GM21390 (cell line): Measurements from ENCODE around the gene VKORC1.
"Not testable (repeated sequence)": the region's sequence is repeated elsewhere in the genome, so short reads cannot be mapped to it uniquely, and the experiment has no call there.

Source experiments
- ATAC-seq: cut with Tn5 transposase; IDR thresholded peaks from one replicate; pipeline ENCODE4 v1.9.1; 2021; ENCODE audit not compliant: unreplicated experiment

The VKORC1 gene

GRCh38 chr16:31107465-31107867 lies 12.9 kb upstream of the VKORC1 start:
- peak; percentile 53 for ATAC-seq

GRCh38 chr16:31106509-31107464 lies 12.2 kb upstream of the VKORC1 start:
- ATAC-seq, result no peak

GRCh38 chr16:31105677-31106213 lies 11.1 kb upstream of the VKORC1 start:
- ATAC-seq, result no peak

- not testable (repeated sequence) for ATAC-seq
These were observed 6.5 kb upstream of the VKORC1 start for GRCh38 chr16:31100876-31101641.

- ATAC-seq, result no peak
These were observed 5.5 kb upstream of the VKORC1 start for GRCh38 chr16:31099860-31100638.

GRCh38 chr16:31094088-31094423 lies 541 bp downstream of the VKORC1 start:
- ATAC-seq, result no peak

- ATAC-seq, result no peak
These were observed 1.4 kb downstream of the VKORC1 start for GRCh38 chr16:31093132-31093703.

- ATAC-seq, result no peak
These were observed 2.3 kb downstream of the VKORC1 start for GRCh38 chr16:31092330-31092729.

GRCh38 chr16:31090540-31090939 lies 4.1 kb downstream of the VKORC1 start:
- no peak for ATAC-seq

GRCh38 chr16:31089199-31089598 lies 5.4 kb downstream of the VKORC1 start:
- ATAC-seq, result no peak

GRCh38 chr16:31088459-31089183 lies 6.0 kb downstream of the VKORC1 start, which contains the start of gene PRSS53:
Gene PRSS53 (minus strand): TSS chr16:31088943. CDS start chr16:31088809, 134 bp downstream.
- no peak for ATAC-seq

GRCh38 chr16:31087971-31088370 lies 6.6 kb downstream of the VKORC1 start:
- no peak for ATAC-seq

- no peak for ATAC-seq
These were observed 7.1 kb downstream of the VKORC1 start for GRCh38 chr16:31087481-31087880.

- ATAC-seq, result no peak
These were observed 8.0 kb downstream of the VKORC1 start for GRCh38 chr16:31086629-31086906.

- ATAC-seq, result no peak
These were observed 8.5 kb downstream of the VKORC1 start for GRCh38 chr16:31085873-31086628.

GRCh38 chr16:31085411-31085810 lies 9.2 kb downstream of the VKORC1 start:
- no peak for ATAC-seq

GRCh38 chr16:31084584-31085302 lies 9.9 kb downstream of the VKORC1 start:
- no peak for ATAC-seq

GRCh38 chr16:31083981-31084380 lies 10.6 kb downstream of the VKORC1 start:
- no peak for ATAC-seq

GRCh38 chr16:31083556-31083955 lies 11.0 kb downstream of the VKORC1 start:
- ATAC-seq, result no peak
